Measurements from ENCODE around the gene AIMP1.

AIMP1 gene

GRCh38 chr4:106315968-106316772 lies at the start of gene AIMP1, which contains the start of gene TBCK:
Gene AIMP1, plus strand, starts transcription at chr4:106316550. Its CDS starts 8,460 bp downstream, at chr4:106325010.
Gene TBCK, minus strand, starts transcription at chr4:106316209. Its CDS starts 7,249 bp downstream, at chr4:106308960.
- peak; percentile 72 for DNase-seq (ENCODE audit: low read depth in 2 of 2)

GRCh38 chr4:106268786-106269185 lies 47.6 kb upstream of the AIMP1 start:
- DNase-seq (ENCODE audit: low read depth in 2 of 2), result no peak

- DNase-seq (ENCODE audit: low read depth in 2 of 2), result no peak
Measured at GRCh38 chr4:106269711-106270110, 46.6 kb upstream of the AIMP1 start.

GRCh38 chr4:106270736-106271135 lies 45.6 kb upstream of the AIMP1 start:
- no peak for DNase-seq (ENCODE audit: low read depth in 2 of 2)

- DNase-seq (ENCODE audit: low read depth in 2 of 2), result no peak
Measured at GRCh38 chr4:106273831-106274230, 42.5 kb upstream of the AIMP1 start.

GRCh38 chr4:106277140-106277675 lies 39.1 kb upstream of the AIMP1 start:
- DNase-seq (ENCODE audit: low read depth in 2 of 2), result no peak

- DNase-seq (ENCODE audit: low read depth in 2 of 2), result no peak
Measured at GRCh38 chr4:106284227-106284626, 32.1 kb upstream of the AIMP1 start.

GRCh38 chr4:106286611-106287010 lies 29.7 kb upstream of the AIMP1 start:
- no peak for DNase-seq (ENCODE audit: low read depth in 2 of 2)

- no peak for DNase-seq (ENCODE audit: low read depth in 2 of 2)
Measured at GRCh38 chr4:106287353-106287969, 28.9 kb upstream of the AIMP1 start.

GRCh38 chr4:106289737-106290136 lies 26.6 kb upstream of the AIMP1 start:
- DNase-seq (ENCODE audit: low read depth in 2 of 2), result no peak

- no peak for DNase-seq (ENCODE audit: low read depth in 2 of 2)
Measured at GRCh38 chr4:106291678-106292077, 24.7 kb upstream of the AIMP1 start.

- no peak for DNase-seq (ENCODE audit: low read depth in 2 of 2)
Measured at GRCh38 chr4:106294062-106294461, 22.3 kb upstream of the AIMP1 start.

GRCh38 chr4:106297245-106298035 lies 18.9 kb upstream of the AIMP1 start:
- no peak for DNase-seq (ENCODE audit: low read depth in 2 of 2)

GRCh38 chr4:106299977-106300376 lies 16.4 kb upstream of the AIMP1 start:
- DNase-seq (ENCODE audit: low read depth in 2 of 2), result no peak

GRCh38 chr4:106301393-106302061 lies 14.8 kb upstream of the AIMP1 start:
- DNase-seq (ENCODE audit: low read depth in 2 of 2), result no peak

GRCh38 chr4:106302062-106302438 lies 14.3 kb upstream of the AIMP1 start:
- no peak for DNase-seq (ENCODE audit: low read depth in 2 of 2)

GRCh38 chr4:106303548-106304281 lies 12.6 kb upstream of the AIMP1 start:
- DNase-seq (ENCODE audit: low read depth in 2 of 2), result no peak

- DNase-seq (ENCODE audit: low read depth in 2 of 2), result no peak
Measured at GRCh38 chr4:106304632-106305031, 11.7 kb upstream of the AIMP1 start.

GRCh38 chr4:106305435-106306055 lies 10.8 kb upstream of the AIMP1 start:
- DNase-seq (ENCODE audit: low read depth in 2 of 2), result no peak

GRCh38 chr4:106306561-106306960 lies 9.8 kb upstream of the AIMP1 start:
- DNase-seq (ENCODE audit: low read depth in 2 of 2), result no peak

Measured in stimulated activated CD8-positive, alpha-beta memory T cell treated with anti-CD3 and anti-CD28 coated beads, Interleukin-7, amount 100 ng/mL, for 1 hour (primary cell).